Body of pancreas (tissue), 4 donors: ENCODE data around the gene KCTD4.

Experiments used
- POLR2A ChIP-seq, 3 donors: fragments of 450-650 bp; IDR thresholded peaks; one replicate each; pipeline ENCODE4 v1.6.1; 2016; ENCODE audit warnings: antibody characterized with exemption in 3 of 3, mild to moderate bottlenecking in 2 of 3
- TF ChIP-seq, protein P1 (sequence below), 7 experiments: fragments of 450-650 bp in 4 of 7; fragments of 200-600 bp in 3 of 7; sonication (generic) in 3 of 7; IDR thresholded peaks; one replicate each; pipeline ENCODE4 v1.5.1; 2016 to 2019; ENCODE audit warnings: antibody characterized with exemption in 7 of 7

DNA sequence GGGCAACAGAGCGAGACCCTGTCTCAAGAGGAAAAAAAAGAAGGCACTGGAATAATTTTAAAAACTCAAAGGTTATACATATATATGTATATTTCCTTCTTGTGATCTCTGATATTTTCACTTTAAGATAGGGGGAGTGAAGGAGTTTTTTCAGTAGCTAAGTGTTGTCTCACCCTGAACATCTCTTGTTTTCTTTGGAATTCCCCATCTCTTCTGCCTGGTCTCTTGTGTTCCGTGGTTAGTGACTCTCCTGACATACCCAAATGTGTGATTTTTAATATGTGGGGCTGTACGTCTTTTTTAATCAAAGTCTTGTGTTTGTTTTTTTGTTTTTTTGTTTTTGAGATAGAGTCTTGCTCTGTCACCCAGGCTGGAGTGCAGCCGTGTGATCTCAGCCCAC lies 15.3 kb upstream of the KCTD4 start:
- TF ChIP-seq, protein P1, sequence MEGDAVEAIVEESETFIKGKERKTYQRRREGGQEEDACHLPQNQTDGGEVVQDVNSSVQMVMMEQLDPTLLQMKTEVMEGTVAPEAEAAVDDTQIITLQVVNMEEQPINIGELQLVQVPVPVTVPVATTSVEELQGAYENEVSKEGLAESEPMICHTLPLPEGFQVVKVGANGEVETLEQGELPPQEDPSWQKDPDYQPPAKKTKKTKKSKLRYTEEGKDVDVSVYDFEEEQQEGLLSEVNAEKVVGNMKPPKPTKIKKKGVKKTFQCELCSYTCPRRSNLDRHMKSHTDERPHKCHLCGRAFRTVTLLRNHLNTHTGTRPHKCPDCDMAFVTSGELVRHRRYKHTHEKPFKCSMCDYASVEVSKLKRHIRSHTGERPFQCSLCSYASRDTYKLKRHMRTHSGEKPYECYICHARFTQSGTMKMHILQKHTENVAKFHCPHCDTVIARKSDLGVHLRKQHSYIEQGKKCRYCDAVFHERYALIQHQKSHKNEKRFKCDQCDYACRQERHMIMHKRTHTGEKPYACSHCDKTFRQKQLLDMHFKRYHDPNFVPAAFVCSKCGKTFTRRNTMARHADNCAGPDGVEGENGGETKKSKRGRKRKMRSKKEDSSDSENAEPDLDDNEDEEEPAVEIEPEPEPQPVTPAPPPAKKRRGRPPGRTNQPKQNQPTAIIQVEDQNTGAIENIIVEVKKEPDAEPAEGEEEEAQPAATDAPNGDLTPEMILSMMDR (IDR thresholded peaks at IDR 0.05): no peak
- TF ChIP-seq POLR2A (IDR thresholded peaks at IDR 0.05): no peak
